ENCODE data around the gene GRM3. TPM values are rescaled to one million over a fixed set of nuclear protein-coding genes. Genes with fewer than 3 reads are reported as not detected.

GRM3 gene
- total RNA-seq, 2 experiments from 2014 or later: not detected

- Mint-ChIP-seq H3K27me3 (no peaks in the 10 kb centered on the region), H3K27ac (no peak overlapping the region), H3K4me1 (ENCODE audit: low read depth) (no peaks in the 10 kb centered on the region), H3K9me3 (no peaks in the 10 kb centered on the region), H3K36me3 (ENCODE audit: low read depth) (no peaks in the 10 kb centered on the region), H3K4me3 (no peak overlapping the region)
- no peaks in the 10 kb centered on the region for H3K4me1 ChIP-seq (ENCODE audit: insufficient read depth, low read length)
- intact Hi-C loops (cut with DNase I, micrococcal nuclease): no loop called here
- H3K9me3 ChIP-seq (ENCODE audit: control insufficient read depth in 1 of 2, insufficient read depth in 1 of 2, low read length in 2 of 2): peaks cover 0 to 8% of the 10 kb centered on the region in 2 experiments
- CTCF ChIA-PET: no interaction called here
- no peak overlapping the region for H3K4me3 ChIP-seq (ENCODE audit: low read length)
- H3K27me3 ChIP-seq (ENCODE audit: control insufficient read depth in 1 of 2, insufficient read depth in 2 of 2, low read length in 2 of 2): no peaks in the 10 kb centered on the region
- no peaks in the 10 kb centered on the region for H3K36me3 ChIP-seq (ENCODE audit: insufficient read depth, low read length)
- no peak for DNase-seq
- H3K27ac ChIP-seq (ENCODE audit: low read depth in 1 of 2, low read length in 2 of 2): no peak overlapping the region
- POLR2A ChIA-PET: no interaction called here
- ATAC-seq (ENCODE audit: poor library complexity): no peak
- TF ChIP-seq, protein P1, sequence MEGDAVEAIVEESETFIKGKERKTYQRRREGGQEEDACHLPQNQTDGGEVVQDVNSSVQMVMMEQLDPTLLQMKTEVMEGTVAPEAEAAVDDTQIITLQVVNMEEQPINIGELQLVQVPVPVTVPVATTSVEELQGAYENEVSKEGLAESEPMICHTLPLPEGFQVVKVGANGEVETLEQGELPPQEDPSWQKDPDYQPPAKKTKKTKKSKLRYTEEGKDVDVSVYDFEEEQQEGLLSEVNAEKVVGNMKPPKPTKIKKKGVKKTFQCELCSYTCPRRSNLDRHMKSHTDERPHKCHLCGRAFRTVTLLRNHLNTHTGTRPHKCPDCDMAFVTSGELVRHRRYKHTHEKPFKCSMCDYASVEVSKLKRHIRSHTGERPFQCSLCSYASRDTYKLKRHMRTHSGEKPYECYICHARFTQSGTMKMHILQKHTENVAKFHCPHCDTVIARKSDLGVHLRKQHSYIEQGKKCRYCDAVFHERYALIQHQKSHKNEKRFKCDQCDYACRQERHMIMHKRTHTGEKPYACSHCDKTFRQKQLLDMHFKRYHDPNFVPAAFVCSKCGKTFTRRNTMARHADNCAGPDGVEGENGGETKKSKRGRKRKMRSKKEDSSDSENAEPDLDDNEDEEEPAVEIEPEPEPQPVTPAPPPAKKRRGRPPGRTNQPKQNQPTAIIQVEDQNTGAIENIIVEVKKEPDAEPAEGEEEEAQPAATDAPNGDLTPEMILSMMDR (IDR thresholded peaks at IDR 0.05): no peak
Measured at GRCh38 chr7:86788948-86789347, 145.2 kb downstream of the GRM3 start.

- no peaks in the 10 kb centered on the region for H3K27me3 ChIP-seq (ENCODE audit: control insufficient read depth in 1 of 2, insufficient read depth in 2 of 2, low read length in 2 of 2)
- Mint-ChIP-seq H3K27me3 (no peaks in the 10 kb centered on the region), H3K4me1 (ENCODE audit: low read depth) (no peaks in the 10 kb centered on the region), H3K4me3 (no peak overlapping the region), H3K36me3 (ENCODE audit: low read depth) (no peaks in the 10 kb centered on the region), H3K27ac (no peak overlapping the region), H3K9me3 (no peaks in the 10 kb centered on the region)
- no peak for DNase-seq
- peaks cover 0 to 8% of the 10 kb centered on the region in 2 experiments for H3K9me3 ChIP-seq (ENCODE audit: control insufficient read depth in 1 of 2, insufficient read depth in 1 of 2, low read length in 2 of 2)
- intact Hi-C loops (cut with DNase I, micrococcal nuclease): no loop called here
- no peaks in the 10 kb centered on the region for H3K4me1 ChIP-seq (ENCODE audit: insufficient read depth, low read length)
- ChIA-PET POLR2A (no interaction called here), CTCF (no interaction called here)
- no peak overlapping the region for H3K4me3 ChIP-seq (ENCODE audit: low read length)
- no peak overlapping the region for H3K27ac ChIP-seq (ENCODE audit: low read depth in 1 of 2, low read length in 2 of 2)
- no peaks in the 10 kb centered on the region for H3K36me3 ChIP-seq (ENCODE audit: insufficient read depth, low read length)
- ATAC-seq (ENCODE audit: poor library complexity): no peak
- TF ChIP-seq, protein P1 (IDR thresholded peaks at IDR 0.05): no peak
Measured at GRCh38 chr7:86790383-86790782, 146.7 kb downstream of the GRM3 start.

DNA sequence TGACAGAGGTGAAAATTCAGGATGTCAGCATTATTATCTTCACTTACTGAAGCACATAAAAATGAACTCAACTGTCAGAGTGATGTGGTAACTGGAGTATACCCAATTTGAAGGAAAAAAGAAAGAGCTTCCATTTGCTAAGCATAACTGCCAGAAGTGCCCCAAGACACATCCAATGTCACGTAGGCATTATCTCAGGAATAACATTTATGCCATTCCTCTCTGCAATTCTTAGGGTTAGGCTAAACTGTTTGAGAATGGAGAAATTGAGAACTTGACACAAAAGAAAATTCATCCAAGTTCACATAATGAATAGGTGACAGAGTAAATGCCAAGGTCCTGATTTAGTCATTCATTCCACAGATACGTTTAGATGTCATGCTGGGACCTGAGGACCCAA lies 148.6 kb downstream of the GRM3 start:
- H3K4me1 Mint-ChIP-seq (ENCODE audit: low read depth): no peaks in the 10 kb centered on the region

More for the DNA sequence above, 148.6 kb downstream of the GRM3 start:
- ChIA-PET CTCF (no interaction called here), POLR2A (no interaction called here)
- no peak overlapping the region for H3K27ac Mint-ChIP-seq
- Histone ChIP-seq H3K9me3 (ENCODE audit: control insufficient read depth in 1 of 2, insufficient read depth in 1 of 2, low read length in 2 of 2) (no peaks in the 10 kb centered on the region), H3K4me1 (ENCODE audit: insufficient read depth, low read length) (no peaks in the 10 kb centered on the region), H3K27me3 (ENCODE audit: control insufficient read depth in 1 of 2, insufficient read depth in 2 of 2, low read length in 2 of 2) (no peaks in the 10 kb centered on the region), H3K27ac (ENCODE audit: low read depth in 1 of 2, low read length in 2 of 2) (no peak overlapping the region), H3K4me3 (ENCODE audit: low read length) (no peak overlapping the region), H3K36me3 (ENCODE audit: insufficient read depth, low read length) (no peaks in the 10 kb centered on the region)
- H3K36me3 Mint-ChIP-seq (ENCODE audit: low read depth): no peaks in the 10 kb centered on the region
- peaks cover 8% of the 10 kb centered on the region for H3K9me3 Mint-ChIP-seq
- no peaks in the 10 kb centered on the region for H3K27me3 Mint-ChIP-seq
- TF ChIP-seq, protein P1 (IDR thresholded peaks at IDR 0.05): no peak
- ATAC-seq (ENCODE audit: poor library complexity): no peak
- intact Hi-C loops (cut with DNase I, micrococcal nuclease): no loop called here
- no peak overlapping the region for H3K4me3 Mint-ChIP-seq
- DNase-seq: no peak

Measured in CD4-positive, alpha-beta T cell (primary cell).